ENCODE measurements around the gene ACACA. TPM values are rescaled to one million over a fixed set of nuclear protein-coding genes. Genes with fewer than 3 reads are reported as not detected.

The ACACA gene
- total and polyA plus RNA-seq, 9 of the 15 experiments (the other 6 are each of a cell fraction or from before 2014, with no cell fraction given), result 35.9 to 135 (median 88.4) TPM

DNA sequence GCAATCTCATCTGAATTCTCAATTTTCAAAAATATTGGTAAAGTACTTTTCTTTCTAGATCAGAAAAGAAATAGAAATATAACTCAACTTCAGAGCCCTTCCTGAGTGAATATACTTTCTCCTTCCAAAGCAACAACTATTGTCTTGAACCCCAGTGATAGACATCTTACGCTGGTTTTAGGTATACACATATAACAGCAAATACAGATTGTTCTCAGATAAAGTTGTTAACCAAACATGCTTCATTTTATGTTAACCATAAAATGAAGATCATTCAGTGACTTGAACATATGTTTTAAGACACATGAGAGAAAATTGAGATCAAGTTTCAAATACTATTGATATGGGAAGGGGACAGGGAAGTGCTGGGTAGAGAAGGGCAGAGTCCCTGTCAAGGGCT is 84.5 kb downstream of the ACACA start (continued):
- TF ChIP-seq, protein P1, sequence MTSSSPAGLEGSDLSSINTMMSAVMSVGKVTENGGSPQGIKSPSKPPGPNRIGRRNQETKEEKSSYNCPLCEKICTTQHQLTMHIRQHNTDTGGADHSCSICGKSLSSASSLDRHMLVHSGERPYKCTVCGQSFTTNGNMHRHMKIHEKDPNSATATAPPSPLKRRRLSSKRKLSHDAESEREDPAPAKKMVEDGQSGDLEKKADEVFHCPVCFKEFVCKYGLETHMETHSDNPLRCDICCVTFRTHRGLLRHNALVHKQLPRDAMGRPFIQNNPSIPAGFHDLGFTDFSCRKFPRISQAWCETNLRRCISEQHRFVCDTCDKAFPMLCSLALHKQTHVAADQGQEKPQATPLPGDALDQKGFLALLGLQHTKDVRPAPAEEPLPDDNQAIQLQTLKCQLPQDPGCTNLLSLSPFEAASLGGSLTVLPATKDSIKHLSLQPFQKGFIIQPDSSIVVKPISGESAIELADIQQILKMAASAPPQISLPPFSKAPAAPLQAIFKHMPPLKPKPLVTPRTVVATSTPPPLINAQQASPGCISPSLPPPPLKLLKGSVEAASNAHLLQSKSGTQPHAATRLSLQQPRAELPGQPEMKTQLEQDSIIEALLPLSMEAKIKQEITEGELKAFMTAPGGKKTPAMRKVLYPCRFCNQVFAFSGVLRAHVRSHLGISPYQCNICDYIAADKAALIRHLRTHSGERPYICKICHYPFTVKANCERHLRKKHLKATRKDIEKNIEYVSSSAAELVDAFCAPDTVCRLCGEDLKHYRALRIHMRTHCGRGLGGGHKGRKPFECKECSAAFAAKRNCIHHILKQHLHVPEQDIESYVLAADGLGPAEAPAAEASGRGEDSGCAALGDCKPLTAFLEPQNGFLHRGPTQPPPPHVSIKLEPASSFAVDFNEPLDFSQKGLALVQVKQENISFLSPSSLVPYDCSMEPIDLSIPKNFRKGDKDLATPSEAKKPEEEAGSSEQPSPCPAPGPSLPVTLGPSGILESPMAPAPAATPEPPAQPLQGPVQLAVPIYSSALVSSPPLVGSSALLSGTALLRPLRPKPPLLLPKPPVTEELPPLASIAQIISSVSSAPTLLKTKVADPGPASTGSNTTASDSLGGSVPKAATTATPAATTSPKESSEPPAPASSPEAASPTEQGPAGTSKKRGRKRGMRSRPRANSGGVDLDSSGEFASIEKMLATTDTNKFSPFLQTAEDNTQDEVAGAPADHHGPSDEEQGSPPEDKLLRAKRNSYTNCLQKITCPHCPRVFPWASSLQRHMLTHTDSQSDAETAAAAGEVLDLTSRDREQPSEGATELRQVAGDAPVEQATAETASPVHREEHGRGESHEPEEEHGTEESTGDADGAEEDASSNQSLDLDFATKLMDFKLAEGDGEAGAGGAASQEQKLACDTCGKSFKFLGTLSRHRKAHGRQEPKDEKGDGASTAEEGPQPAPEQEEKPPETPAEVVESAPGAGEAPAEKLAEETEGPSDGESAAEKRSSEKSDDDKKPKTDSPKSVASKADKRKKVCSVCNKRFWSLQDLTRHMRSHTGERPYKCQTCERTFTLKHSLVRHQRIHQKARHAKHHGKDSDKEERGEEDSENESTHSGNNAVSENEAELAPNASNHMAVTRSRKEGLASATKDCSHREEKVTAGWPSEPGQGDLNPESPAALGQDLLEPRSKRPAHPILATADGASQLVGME (CRISPR knock-in tag; IDR thresholded peaks at IDR 0.05), result no peak
- TF ChIP-seq, protein P2, sequence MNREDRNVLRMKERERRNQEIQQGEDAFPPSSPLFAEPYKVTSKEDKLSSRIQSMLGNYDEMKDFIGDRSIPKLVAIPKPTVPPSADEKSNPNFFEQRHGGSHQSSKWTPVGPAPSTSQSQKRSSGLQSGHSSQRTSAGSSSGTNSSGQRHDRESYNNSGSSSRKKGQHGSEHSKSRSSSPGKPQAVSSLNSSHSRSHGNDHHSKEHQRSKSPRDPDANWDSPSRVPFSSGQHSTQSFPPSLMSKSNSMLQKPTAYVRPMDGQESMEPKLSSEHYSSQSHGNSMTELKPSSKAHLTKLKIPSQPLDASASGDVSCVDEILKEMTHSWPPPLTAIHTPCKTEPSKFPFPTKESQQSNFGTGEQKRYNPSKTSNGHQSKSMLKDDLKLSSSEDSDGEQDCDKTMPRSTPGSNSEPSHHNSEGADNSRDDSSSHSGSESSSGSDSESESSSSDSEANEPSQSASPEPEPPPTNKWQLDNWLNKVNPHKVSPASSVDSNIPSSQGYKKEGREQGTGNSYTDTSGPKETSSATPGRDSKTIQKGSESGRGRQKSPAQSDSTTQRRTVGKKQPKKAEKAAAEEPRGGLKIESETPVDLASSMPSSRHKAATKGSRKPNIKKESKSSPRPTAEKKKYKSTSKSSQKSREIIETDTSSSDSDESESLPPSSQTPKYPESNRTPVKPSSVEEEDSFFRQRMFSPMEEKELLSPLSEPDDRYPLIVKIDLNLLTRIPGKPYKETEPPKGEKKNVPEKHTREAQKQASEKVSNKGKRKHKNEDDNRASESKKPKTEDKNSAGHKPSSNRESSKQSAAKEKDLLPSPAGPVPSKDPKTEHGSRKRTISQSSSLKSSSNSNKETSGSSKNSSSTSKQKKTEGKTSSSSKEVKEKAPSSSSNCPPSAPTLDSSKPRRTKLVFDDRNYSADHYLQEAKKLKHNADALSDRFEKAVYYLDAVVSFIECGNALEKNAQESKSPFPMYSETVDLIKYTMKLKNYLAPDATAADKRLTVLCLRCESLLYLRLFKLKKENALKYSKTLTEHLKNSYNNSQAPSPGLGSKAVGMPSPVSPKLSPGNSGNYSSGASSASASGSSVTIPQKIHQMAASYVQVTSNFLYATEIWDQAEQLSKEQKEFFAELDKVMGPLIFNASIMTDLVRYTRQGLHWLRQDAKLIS (CRISPR knock-in tag; IDR thresholded peaks at IDR 0.05), result no peak
- TF ChIP-seq, protein P3, sequence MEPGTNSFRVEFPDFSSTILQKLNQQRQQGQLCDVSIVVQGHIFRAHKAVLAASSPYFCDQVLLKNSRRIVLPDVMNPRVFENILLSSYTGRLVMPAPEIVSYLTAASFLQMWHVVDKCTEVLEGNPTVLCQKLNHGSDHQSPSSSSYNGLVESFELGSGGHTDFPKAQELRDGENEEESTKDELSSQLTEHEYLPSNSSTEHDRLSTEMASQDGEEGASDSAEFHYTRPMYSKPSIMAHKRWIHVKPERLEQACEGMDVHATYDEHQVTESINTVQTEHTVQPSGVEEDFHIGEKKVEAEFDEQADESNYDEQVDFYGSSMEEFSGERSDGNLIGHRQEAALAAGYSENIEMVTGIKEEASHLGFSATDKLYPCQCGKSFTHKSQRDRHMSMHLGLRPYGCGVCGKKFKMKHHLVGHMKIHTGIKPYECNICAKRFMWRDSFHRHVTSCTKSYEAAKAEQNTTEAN (CRISPR knock-in tag; IDR thresholded peaks at IDR 0.05), result no peak
- no peak for TF ChIP-seq SUPT5H (IDR thresholded peaks at IDR 0.05)
- TF ChIP-seq, protein P4, sequence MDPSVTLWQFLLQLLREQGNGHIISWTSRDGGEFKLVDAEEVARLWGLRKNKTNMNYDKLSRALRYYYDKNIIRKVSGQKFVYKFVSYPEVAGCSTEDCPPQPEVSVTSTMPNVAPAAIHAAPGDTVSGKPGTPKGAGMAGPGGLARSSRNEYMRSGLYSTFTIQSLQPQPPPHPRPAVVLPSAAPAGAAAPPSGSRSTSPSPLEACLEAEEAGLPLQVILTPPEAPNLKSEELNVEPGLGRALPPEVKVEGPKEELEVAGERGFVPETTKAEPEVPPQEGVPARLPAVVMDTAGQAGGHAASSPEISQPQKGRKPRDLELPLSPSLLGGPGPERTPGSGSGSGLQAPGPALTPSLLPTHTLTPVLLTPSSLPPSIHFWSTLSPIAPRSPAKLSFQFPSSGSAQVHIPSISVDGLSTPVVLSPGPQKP (CRISPR knock-in tag; IDR thresholded peaks at IDR 0.05), result no peak
- TF ChIP-seq MTA3 (IDR thresholded peaks at IDR 0.05; ENCODE audit: borderline replicate concordance), result no peak
- no peak for TF ChIP-seq PHB (CRISPR knock-in tag; IDR thresholded peaks at IDR 0.05)

All from K562 (cell line).